ENCODE results near the gene OSTN. TPM values are rescaled to one million over a fixed set of nuclear protein-coding genes. Genes with fewer than 3 reads are reported as not detected.

The OSTN gene
- total RNA-seq, 1 experiment from 2014 or later = 1.8 TPM

DNA sequence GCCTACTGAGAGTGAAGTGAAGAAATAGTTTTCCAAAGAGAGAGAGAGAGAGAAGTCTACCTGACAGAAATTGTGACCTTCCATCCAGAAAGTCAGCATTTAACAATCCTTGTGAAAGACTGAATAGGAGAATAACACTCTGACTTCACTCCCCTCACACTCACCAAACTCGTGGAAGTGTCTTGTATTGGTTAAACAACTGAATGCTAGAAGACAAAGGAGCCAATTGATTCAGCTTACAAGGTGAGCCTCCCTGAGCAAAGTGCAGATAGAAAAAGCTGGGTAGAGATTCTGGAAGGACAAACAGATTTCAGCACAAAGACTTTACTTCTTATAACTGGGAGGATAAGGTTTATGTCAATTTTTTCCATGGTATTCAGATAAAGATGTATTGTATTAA, 40.8 kb upstream of the OSTN start:
- H3K4me2 ChIP-seq (ENCODE audit: low read length) = no peak overlapping the region
- CTCF ChIA-PET = no interaction called here
- ATAC-seq (no peak), DNase-seq (no peak)
- intact Hi-C loops (cut with micrococcal nuclease) = no loop called here
- peaks cover 19% of the 10 kb centered on the region for H3K9me3 ChIP-seq (ENCODE audit: low read length)
- no peaks in the 10 kb centered on the region for H3K27me3 ChIP-seq (ENCODE audit: low read length)
- no peak overlapping the region for H2AFZ ChIP-seq (ENCODE audit: low read length)
- H3K36me3 ChIP-seq (ENCODE audit: low read depth, low read length) = no peaks in the 10 kb centered on the region; the same call in 1 of the 2 replicates
- no peaks in the 10 kb centered on the region for H3K9me2 ChIP-seq (replicated peaks; ENCODE audit: low read length)
- BruUV-seq (replicated peaks) = no TSS peak
- POLR2A ChIA-PET (ENCODE audit: unreplicated experiment) = no interaction called here
- no peaks in the 10 kb centered on the region for H3F3A ChIP-seq (ENCODE audit: low read length, unreplicated experiment)
- H3K4me3 ChIP-seq (ENCODE audit: low read length) = no peak overlapping the region
- H3K9ac ChIP-seq (ENCODE audit: low read length) = no peak overlapping the region
- no peaks in the 10 kb centered on the region for H3K79me2 ChIP-seq (ENCODE audit: low read length)
- H3K4me1 ChIP-seq (ENCODE audit: insufficient read depth, low read length) = no peaks in the 10 kb centered on the region; the same call in 1 of the 2 replicates
- H3K27ac ChIP-seq (ENCODE audit: low read length) = no peak overlapping the region
- no peaks in the 10 kb centered on the region for H4K20me1 ChIP-seq (ENCODE audit: low read length)
- TF ChIP-seq EZH2 (IDR thresholded peaks at IDR 0.05; ENCODE audit: low read length, unreplicated experiment) (no peak), EZH2phosphoT487 (IDR thresholded peaks at IDR 0.05; ENCODE audit: borderline replicate concordance, low read length) (no peak)
- TF ChIP-seq, protein P1, sequence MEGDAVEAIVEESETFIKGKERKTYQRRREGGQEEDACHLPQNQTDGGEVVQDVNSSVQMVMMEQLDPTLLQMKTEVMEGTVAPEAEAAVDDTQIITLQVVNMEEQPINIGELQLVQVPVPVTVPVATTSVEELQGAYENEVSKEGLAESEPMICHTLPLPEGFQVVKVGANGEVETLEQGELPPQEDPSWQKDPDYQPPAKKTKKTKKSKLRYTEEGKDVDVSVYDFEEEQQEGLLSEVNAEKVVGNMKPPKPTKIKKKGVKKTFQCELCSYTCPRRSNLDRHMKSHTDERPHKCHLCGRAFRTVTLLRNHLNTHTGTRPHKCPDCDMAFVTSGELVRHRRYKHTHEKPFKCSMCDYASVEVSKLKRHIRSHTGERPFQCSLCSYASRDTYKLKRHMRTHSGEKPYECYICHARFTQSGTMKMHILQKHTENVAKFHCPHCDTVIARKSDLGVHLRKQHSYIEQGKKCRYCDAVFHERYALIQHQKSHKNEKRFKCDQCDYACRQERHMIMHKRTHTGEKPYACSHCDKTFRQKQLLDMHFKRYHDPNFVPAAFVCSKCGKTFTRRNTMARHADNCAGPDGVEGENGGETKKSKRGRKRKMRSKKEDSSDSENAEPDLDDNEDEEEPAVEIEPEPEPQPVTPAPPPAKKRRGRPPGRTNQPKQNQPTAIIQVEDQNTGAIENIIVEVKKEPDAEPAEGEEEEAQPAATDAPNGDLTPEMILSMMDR (conservative IDR thresholded peaks at IDR 0.05; ENCODE audit: low read depth, low read length) = no peak

- H3K36me3 ChIP-seq (ENCODE audit: low read depth, low read length) = no peaks in the 10 kb centered on the region; the same call in 1 of the 2 replicates
- POLR2A ChIA-PET (ENCODE audit: unreplicated experiment) = no interaction called here
- H3K9me2 ChIP-seq (replicated peaks; ENCODE audit: low read length) = no peaks in the 10 kb centered on the region
- H4K20me1 ChIP-seq (ENCODE audit: low read length) = no peaks in the 10 kb centered on the region
- BruUV-seq (replicated peaks) = no TSS peak
- TF ChIP-seq, protein P1 (conservative IDR thresholded peaks at IDR 0.05; ENCODE audit: low read depth, low read length) = no peak
- TF ChIP-seq EZH2phosphoT487 (IDR thresholded peaks at IDR 0.05; ENCODE audit: borderline replicate concordance, low read length) (no peak), EZH2 (IDR thresholded peaks at IDR 0.05; ENCODE audit: low read length, unreplicated experiment) (no peak)
- no peak for ATAC-seq
- no peaks in the 10 kb centered on the region; the same call in 1 of the 2 replicates for H3K4me1 ChIP-seq (ENCODE audit: insufficient read depth, low read length)
- DNase-seq = no peak
- H3K4me3 ChIP-seq (ENCODE audit: low read length) = no peak overlapping the region
- no peak overlapping the region for H3K27ac ChIP-seq (ENCODE audit: low read length)
- H3K27me3 ChIP-seq (ENCODE audit: low read length) = no peaks in the 10 kb centered on the region
- CTCF ChIA-PET = no interaction called here
- H2AFZ ChIP-seq (ENCODE audit: low read length) = no peak overlapping the region
- intact Hi-C loops (cut with micrococcal nuclease) = no loop called here
- no peak overlapping the region for H3K4me2 ChIP-seq (ENCODE audit: low read length)
- H3K9me3 ChIP-seq (ENCODE audit: low read length) = peaks cover 19% of the 10 kb centered on the region
- H3K79me2 ChIP-seq (ENCODE audit: low read length) = no peaks in the 10 kb centered on the region
- H3K9ac ChIP-seq (ENCODE audit: low read length) = no peak overlapping the region
- H3F3A ChIP-seq (ENCODE audit: low read length, unreplicated experiment) = no peaks in the 10 kb centered on the region
Measured at GRCh38 chr3:191158815-191159214, 40.2 kb upstream of the OSTN start.

- intact Hi-C loops (cut with micrococcal nuclease) = no loop called here
- no peaks in the 10 kb centered on the region for H3K36me3 ChIP-seq (ENCODE audit: low read depth, low read length)
- TF ChIP-seq EZH2phosphoT487 (IDR thresholded peaks at IDR 0.05; ENCODE audit: borderline replicate concordance, low read length) (no peak), EZH2 (IDR thresholded peaks at IDR 0.05; ENCODE audit: low read length, unreplicated experiment) (no peak)
- TF ChIP-seq, protein P1 (conservative IDR thresholded peaks at IDR 0.05; ENCODE audit: low read depth, low read length) = no peak
- ChIA-PET POLR2A (ENCODE audit: unreplicated experiment) (no interaction called here), CTCF (no interaction called here)
- no peaks in the 10 kb centered on the region; the same call in 1 of the 2 replicates for H3K4me1 ChIP-seq (ENCODE audit: insufficient read depth, low read length)
- H3K27me3 ChIP-seq (ENCODE audit: low read length) = no peaks in the 10 kb centered on the region
- no peak overlapping the region for H3K27ac ChIP-seq (ENCODE audit: low read length)
- DNase-seq (no peak), ATAC-seq (no peak)
- no peak overlapping the region for H3K4me3 ChIP-seq (ENCODE audit: low read length)
- no peaks in the 10 kb centered on the region for H3K9me3 ChIP-seq (ENCODE audit: low read length)
- H4K20me1 ChIP-seq (ENCODE audit: low read length) = no peaks in the 10 kb centered on the region
- no peaks in the 10 kb centered on the region for H3K9me2 ChIP-seq (replicated peaks; ENCODE audit: low read length)
- H2AFZ ChIP-seq (ENCODE audit: low read length) = no peak overlapping the region
- no peaks in the 10 kb centered on the region for H3K79me2 ChIP-seq (ENCODE audit: low read length)
- H3K9ac ChIP-seq (ENCODE audit: low read length) = no peak overlapping the region
- BruUV-seq (replicated peaks) = no TSS peak
- H3F3A ChIP-seq (ENCODE audit: low read length, unreplicated experiment) = no peaks in the 10 kb centered on the region
- H3K4me2 ChIP-seq (ENCODE audit: low read length) = no peak overlapping the region
Measured at GRCh38 chr3:191165802-191166201, 33.2 kb upstream of the OSTN start.

Data from PC-3 (cell line).